OCI-LY1 (cell line): ENCODE measurements around the gene CST9L.

ENCODE experiments used
- H2AFZ ChIP-seq: fragments of 200-600 bp; sonication (generic), shearing (Covaris generic); 2 replicates; pipeline ENCODE4 v1.6.0; 2014; ENCODE audit warnings: antibody characterized with exemption, mild to moderate bottlenecking, low read length
- H3F3A ChIP-seq: fragments of 200-600 bp; sonication (generic), shearing (Covaris generic); 2 replicates; pipeline ENCODE4 v1.6.0; 2014; ENCODE audit warnings: mild to moderate bottlenecking, antibody characterized with exemption, low read length, moderate library complexity; ENCODE audit not compliant: insufficient read depth
- H3K27ac ChIP-seq: fragments of 200-600 bp; sonication (generic); 2 replicates; pipeline ENCODE4 v1.5.1; 2014; ENCODE audit warnings: low read length, mixed run types, mild to moderate bottlenecking, low read depth; ENCODE audit not compliant: poor library complexity, severe bottlenecking
- H3K27me3 ChIP-seq: fragments of 200-600 bp; sonication (generic); 2 replicates; pipeline ENCODE4 v1.6.0; 2014; ENCODE audit warnings: antibody characterized with exemption, mild to moderate bottlenecking, low read length, moderate library complexity; ENCODE audit not compliant: insufficient read depth
- H3K36me3 ChIP-seq: fragments of 200-600 bp; sonication (generic); 2 replicates; pipeline ENCODE4 v1.6.1; 2014; ENCODE audit warnings: mild to moderate bottlenecking, antibody characterized with exemption, low read length, moderate library complexity, mixed read lengths; ENCODE audit not compliant: insufficient read depth
- H3K4me1 ChIP-seq: fragments of 200-600 bp; sonication (generic); 2 replicates; pipeline ENCODE4 v1.5.1; 2014; ENCODE audit warnings: mild to moderate bottlenecking, low read length, moderate library complexity; ENCODE audit not compliant: insufficient read depth, severe bottlenecking
- H3K4me2 ChIP-seq: fragments of 200-600 bp; sonication (generic), shearing (Covaris generic); 2 replicates; pipeline ENCODE4 v1.6.1; 2014; ENCODE audit warnings: low read length
- H3K4me3 ChIP-seq: fragments of 200-600 bp; sonication (generic); 2 replicates; pipeline ENCODE4 v1.5.1; 2014; ENCODE audit warnings: low read length, low read depth, mild to moderate bottlenecking, mixed read lengths; ENCODE audit not compliant: poor library complexity, severe bottlenecking
- H3K79me2 ChIP-seq: fragments of 200-600 bp; shearing (Covaris generic); 2 replicates; pipeline ENCODE4 v1.6.1; 2016; ENCODE audit warnings: mixed run types, low read length, mixed read lengths; ENCODE audit not compliant: insufficient read depth
- H3K9ac ChIP-seq: fragments of 200-600 bp; sonication (generic), shearing (Covaris generic); 2 replicates; pipeline ENCODE4 v1.6.1; 2014; ENCODE audit warnings: mild to moderate bottlenecking, low read length, mixed read lengths
- H3K9me2 ChIP-seq: fragments of 200-600 bp; sonication (generic), shearing (Covaris generic); 2 replicates; pipeline ENCODE4 v1.6.1; 2014; ENCODE audit warnings: low read depth, mild to moderate bottlenecking, low read length, mixed read lengths
- H3K9me3 ChIP-seq: fragments of 200-600 bp; shearing (Covaris generic); 2 replicates; pipeline ENCODE4 v1.6.1; 2014; ENCODE audit warnings: low read length, mixed read lengths
- H4K20me1 ChIP-seq: fragments of 200-600 bp; sonication (generic), shearing (Covaris generic); 2 replicates; pipeline ENCODE4 v1.6.0; 2016; ENCODE audit warnings: mild to moderate bottlenecking, low read length; ENCODE audit not compliant: insufficient read depth
- CTCF ChIP-seq: fragments of 200-600 bp; sonication (generic), shearing (Covaris generic); IDR thresholded peaks from 2 replicates; pipeline ENCODE4 v1.5.1; 2017; ENCODE audit warnings: mild to moderate bottlenecking, antibody characterized with exemption, low read length, moderate library complexity, mixed read lengths
- EZH2 ChIP-seq: fragments of 200-600 bp; sonication (generic), shearing (Covaris generic); IDR thresholded peaks from 2 replicates; pipeline ENCODE4 v1.8.0; 2017; ENCODE audit warnings: borderline replicate concordance, mixed run types, mild to moderate bottlenecking, antibody characterized with exemption, low read length, moderate library complexity, mixed read lengths

The CST9L gene

GRCh38 chr20:23537030-23537429, 31.3 kb downstream of the CST9L start:
- Histone ChIP-seq H3F3A (no peaks in the 10 kb centered on the region), H3K9me3 (no peaks in the 10 kb centered on the region), H3K4me3 (no peak overlapping the region), H2AFZ (no peak overlapping the region), H3K27ac (no peak overlapping the region), H3K4me2 (no peak overlapping the region), H3K4me1 (no peaks in the 10 kb centered on the region), H3K36me3 (no peaks in the 10 kb centered on the region), H3K9me2 (no peaks in the 10 kb centered on the region), H4K20me1 (no peaks in the 10 kb centered on the region), H3K27me3 (no peaks in the 10 kb centered on the region), H3K9ac (no peak overlapping the region), H3K79me2 (no peaks in the 10 kb centered on the region)
- TF ChIP-seq EZH2 (no peak), CTCF (no peak)

- Histone ChIP-seq H3K4me2 (no peak overlapping the region), H2AFZ (no peak overlapping the region), H3K9ac (no peak overlapping the region), H3K9me2 (no peaks in the 10 kb centered on the region), H3K9me3 (no peaks in the 10 kb centered on the region), H3K4me3 (no peak overlapping the region), H3K79me2 (no peaks in the 10 kb centered on the region), H3K27me3 (no peaks in the 10 kb centered on the region), H3F3A (no peaks in the 10 kb centered on the region), H3K27ac (no peak overlapping the region), H4K20me1 (no peaks in the 10 kb centered on the region), H3K36me3 (no peaks in the 10 kb centered on the region), H3K4me1 (no peaks in the 10 kb centered on the region)
- TF ChIP-seq CTCF, result no peak
- TF ChIP-seq EZH2, result no peak
These were observed 31.8 kb downstream of the CST9L start for GRCh38 chr20:23536328-23536974.

GRCh38 chr20:23534801-23535593, 33.3 kb downstream of the CST9L start:
- no peak overlapping the region for H3K4me3 ChIP-seq
- no peaks in the 10 kb centered on the region for H3K9me3 ChIP-seq
- no peaks in the 10 kb centered on the region for H3K27me3 ChIP-seq
- H3F3A ChIP-seq, result no peaks in the 10 kb centered on the region
- H3K36me3 ChIP-seq, result no peaks in the 10 kb centered on the region
- H3K79me2 ChIP-seq, result no peaks in the 10 kb centered on the region
- no peaks in the 10 kb centered on the region for H3K4me1 ChIP-seq
- H3K4me2 ChIP-seq, result no peak overlapping the region
- no peak for TF ChIP-seq EZH2
- H3K27ac ChIP-seq, result no peak overlapping the region
- H4K20me1 ChIP-seq, result no peaks in the 10 kb centered on the region
- H2AFZ ChIP-seq, result no peak overlapping the region
- H3K9me2 ChIP-seq, result no peaks in the 10 kb centered on the region
- H3K9ac ChIP-seq, result no peak overlapping the region
